GM21786 (cell line): Measurements from ENCODE around the gene GNB3.
A peak's percentile ranks its signal among the peaks of the same experiment; 100 is the strongest.
"Not testable (repeated sequence)": the region's sequence is repeated elsewhere in the genome, so short reads cannot be mapped to it uniquely, and the experiment has no call there.

Experiments
- ATAC-seq: cut with Tn5 transposase; IDR thresholded peaks from one replicate; pipeline ENCODE4 v1.9.1; 2021; ENCODE audit not compliant: unreplicated experiment

GNB3 gene

DNA sequence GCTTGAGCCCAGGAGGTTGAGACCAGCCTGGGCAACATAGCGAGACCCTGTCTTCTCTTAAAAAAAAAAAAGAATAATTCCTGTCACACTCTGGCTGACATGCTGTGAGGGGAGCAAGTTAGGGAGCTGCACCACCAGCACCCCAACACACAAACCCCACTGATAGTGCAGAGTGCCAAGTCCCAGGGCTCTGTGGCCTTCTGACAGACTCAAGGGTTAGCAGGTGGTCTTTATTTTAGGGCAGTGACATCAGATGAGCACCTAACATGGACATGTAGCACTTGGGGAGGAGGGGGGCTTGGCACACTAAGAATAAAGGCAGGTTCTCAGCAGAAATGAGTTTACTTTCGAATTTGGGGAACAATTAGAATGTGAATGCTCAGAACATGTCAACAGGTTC lies 18.1 kb downstream of the GNB3 start:
- no peak for ATAC-seq

- no peak for ATAC-seq
Observed at GRCh38 chr12:6860116-6860515, 19.4 kb downstream of the GNB3 start.

DNA sequence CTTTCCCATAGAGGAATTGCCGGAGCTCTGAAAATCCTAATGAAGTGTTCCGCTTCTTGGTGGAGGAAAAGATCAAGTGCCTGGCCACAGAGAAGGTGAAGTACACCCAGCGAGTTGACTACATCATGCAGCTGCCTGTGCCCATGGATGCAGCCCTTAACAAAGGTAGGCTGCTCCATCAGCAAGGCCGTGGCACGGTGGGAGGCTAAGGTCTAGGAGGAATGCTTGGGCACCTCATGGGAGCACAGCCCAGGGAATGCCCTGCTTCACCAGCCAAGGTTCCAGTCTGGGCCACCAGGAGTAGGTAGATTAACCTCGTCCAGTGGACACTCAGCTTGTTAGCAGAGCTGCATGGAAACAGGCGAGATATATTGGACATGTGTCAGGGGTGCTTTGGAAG lies 20.2 kb downstream of the GNB3 start:
- ATAC-seq: no peak

- no peak for ATAC-seq
Observed at GRCh38 chr12:6861391-6861790, 20.7 kb downstream of the GNB3 start.

GRCh38 chr12:6863033-6863432 lies 22.3 kb downstream of the GNB3 start:
- no peak for ATAC-seq

DNA sequence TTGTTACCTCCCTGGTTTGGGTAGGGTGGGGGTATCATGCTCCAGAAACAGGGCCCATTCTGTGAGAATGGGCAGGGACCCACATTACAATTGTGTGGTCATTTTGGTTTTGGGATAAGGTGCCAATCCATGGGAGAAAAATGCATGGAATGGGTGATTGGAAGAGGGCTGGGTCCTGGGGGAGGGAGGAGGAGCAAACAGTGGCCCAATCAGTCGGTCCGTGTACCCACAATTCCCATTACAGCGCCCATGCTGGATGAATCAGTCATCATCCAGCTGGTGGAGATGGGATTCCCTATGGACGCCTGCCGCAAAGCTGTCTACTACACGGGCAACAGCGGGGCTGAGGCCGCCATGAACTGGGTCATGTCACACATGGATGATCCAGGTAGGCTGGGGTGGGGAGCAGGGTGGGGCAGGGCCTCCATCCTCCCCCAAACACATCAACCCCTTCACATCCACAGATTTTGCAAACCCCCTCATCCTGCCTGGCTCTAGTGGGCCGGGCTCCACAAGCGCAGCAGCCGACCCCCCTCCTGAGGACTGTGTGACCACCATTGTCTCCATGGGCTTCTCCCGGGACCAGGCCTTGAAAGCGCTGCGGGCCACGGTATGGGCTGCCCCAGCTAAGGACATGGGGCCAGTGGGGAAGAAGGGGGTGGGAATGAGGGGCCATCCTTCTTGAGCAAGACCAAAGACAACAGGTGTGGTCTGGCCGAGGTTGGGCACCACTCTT lies 23.0 kb downstream of the GNB3 start:
- no peak for ATAC-seq

DNA sequence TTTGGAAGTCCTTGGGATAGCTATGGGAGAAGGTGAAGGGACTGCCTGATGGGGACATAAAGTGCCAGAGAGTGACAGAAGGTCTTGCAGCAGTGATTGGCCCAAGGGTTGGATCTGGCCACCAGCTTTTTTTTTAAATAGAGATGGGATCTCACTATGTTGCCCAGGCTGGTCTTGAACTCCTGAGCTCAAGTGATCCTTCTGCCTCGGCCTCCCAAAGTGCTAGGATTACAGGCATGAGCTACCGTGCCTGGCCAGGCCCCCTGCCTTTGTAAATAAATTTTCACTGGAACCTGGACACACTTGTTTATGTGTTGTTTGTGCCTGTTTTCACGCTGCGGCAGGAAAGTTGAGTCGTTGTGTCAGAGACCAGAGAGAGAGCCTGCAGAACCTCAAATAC lies 24.6 kb downstream of the GNB3 start:
- ATAC-seq: not testable (repeated sequence)

DNA sequence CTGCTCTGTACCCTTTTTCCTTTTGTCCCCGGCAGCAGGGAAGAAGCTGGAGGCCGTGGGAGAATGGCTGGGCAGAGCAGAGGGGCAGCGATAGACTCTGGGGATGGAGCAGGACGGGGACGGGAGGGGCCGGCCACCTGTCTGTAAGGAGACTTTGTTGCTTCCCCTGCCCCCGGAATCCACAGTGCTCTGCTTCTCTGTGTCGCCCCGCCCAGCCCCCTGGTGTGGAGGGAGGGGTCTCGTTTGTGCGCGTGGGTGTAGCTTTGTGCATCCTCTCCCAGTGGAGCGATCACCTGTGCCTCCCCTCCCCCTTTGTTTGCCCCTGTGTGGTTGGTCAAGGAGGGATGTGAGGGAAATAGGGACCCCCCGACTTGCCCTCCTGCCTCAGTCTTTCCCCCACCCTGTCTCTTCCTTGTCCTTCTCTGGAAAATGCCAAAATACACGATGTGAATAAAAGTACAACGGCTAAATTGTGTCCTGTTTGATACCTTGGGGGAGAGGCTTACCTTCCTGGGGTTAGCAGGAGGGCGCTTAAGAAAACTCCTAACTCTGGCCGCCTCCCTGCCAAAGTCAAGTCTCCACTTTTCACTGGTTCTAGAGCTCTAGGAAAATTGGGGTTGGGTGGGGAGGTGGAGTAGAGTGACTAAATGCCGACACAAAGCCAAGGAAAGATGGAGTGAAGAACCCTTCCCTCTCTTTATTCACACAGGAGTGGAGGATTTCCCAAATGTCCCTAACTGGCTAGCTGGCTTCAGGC lies 25.6 kb downstream of the GNB3 start:
- no peak for ATAC-seq

GRCh38 chr12:6866920-6867412 lies 26.2 kb downstream of the GNB3 start:
- peak; percentile 10 for ATAC-seq

DNA sequence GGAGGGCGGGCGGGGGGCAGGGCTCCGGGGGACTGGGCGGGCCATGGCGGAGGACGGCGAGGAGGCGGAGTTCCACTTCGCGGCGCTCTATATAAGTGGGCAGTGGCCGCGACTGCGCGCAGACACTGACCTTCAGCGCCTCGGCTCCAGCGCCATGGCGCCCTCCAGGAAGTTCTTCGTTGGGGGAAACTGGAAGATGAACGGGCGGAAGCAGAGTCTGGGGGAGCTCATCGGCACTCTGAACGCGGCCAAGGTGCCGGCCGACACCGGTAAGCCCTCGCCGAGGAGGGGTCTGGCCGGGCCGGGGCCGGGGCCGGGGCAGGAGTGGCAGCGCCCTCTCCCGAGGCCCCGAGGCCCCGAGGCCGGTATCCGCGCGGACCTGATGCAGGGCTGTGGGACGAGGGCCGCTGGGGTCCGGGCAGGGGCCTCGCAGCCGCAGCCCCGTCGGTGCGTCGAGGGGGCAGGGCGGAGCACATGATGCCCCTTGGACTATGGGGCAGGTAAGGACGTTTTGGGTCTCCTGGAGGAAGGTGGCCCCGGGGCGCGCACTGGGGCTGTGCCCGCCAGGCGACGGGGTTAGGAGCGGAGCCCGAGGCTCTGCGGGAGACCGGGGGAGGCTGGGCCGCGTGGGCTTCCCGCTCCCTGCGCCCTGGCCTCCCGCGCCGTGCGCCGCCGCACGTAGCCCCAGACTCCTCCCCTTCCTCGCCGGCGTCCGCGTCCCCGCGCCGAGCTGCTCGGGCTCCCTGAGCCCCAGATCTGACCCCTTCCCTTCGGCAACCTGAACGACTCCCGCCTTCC lies 26.9 kb downstream of the GNB3 start, which contains the start of gene TPI1:
Gene TPI1 (plus strand): TSS at position 119 of the 798 bp plus-strand sequence. CDS start 36 bp downstream, at position 155.
- peak; percentile 56 for ATAC-seq

DNA sequence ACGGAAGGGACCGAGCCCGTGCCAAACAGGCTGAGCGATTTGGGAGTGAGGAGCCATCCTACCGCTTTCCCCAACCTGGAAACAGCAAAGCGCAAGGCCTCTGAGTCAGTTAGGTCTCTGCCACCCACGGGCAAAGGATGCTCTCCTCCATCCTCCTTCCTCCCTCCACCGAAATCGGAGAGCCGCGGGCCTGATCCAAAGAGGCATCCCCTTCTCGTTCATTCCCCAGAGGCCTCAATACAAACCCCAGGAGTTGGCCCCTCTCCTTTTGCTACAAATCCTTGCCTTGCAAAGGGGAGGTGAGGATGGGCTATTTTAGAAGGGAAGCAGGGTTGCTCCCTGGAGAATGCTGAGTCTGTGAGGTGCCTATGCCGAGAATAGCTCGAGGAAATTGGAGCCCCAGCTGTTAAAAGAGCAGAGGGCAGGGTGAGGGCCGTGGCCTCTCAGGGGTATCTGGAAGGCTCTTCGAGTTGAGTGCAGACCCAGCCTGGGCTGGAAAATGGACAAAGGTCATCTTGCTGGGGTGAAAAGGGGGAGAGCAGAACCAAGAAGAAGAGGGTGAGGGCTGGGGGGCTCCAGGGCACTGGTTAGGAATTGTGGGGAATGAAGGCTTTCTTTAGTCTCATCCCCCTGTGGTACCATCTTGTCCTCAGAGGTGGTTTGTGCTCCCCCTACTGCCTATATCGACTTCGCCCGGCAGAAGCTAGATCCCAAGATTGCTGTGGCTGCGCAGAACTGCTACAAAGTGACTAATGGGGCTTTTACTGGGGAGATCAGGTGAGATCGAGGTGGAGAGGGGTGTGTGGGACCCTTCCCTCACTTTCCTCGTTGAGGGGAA lies 27.7 kb downstream of the GNB3 start:
- ATAC-seq: no peak

DNA sequence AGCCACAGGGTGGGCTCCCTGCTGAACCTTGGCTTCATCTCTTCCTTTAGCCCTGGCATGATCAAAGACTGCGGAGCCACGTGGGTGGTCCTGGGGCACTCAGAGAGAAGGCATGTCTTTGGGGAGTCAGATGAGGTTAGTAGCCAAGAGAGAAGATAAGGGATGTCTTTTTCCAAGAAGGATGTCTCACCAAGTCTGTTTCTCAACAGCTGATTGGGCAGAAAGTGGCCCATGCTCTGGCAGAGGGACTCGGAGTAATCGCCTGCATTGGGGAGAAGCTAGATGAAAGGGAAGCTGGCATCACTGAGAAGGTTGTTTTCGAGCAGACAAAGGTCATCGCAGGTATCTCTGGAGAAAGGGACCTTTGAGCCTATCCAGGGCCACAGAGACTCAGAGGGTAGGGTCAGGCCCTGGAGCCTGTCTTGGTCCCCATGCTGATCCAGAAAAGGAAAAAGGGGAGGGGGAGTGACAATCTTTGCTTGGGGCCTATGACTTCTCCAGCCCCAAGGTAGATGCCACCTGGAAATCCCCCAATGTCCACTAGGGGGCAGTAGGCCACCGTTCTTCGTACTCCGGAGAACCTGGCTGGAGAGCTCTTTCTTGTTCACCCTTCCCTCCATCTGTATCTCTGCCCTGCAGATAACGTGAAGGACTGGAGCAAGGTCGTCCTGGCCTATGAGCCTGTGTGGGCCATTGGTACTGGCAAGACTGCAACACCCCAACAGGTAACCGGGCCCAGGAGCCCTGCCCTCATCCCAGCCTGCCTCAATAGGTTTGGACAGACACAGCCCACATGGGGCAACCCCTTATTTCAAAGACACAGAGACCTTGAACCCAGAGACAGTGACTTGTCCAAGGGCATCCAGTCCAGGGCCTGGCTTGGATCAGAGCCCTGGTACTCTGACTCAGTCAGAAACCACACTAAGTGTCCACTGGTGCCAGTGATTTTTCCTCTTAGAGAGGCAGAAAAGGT lies 28.6 kb downstream of the GNB3 start:
- ATAC-seq: no peak

GRCh38 chr12:6870304-6870703 lies 29.6 kb downstream of the GNB3 start:
- ATAC-seq: not testable (repeated sequence)

DNA sequence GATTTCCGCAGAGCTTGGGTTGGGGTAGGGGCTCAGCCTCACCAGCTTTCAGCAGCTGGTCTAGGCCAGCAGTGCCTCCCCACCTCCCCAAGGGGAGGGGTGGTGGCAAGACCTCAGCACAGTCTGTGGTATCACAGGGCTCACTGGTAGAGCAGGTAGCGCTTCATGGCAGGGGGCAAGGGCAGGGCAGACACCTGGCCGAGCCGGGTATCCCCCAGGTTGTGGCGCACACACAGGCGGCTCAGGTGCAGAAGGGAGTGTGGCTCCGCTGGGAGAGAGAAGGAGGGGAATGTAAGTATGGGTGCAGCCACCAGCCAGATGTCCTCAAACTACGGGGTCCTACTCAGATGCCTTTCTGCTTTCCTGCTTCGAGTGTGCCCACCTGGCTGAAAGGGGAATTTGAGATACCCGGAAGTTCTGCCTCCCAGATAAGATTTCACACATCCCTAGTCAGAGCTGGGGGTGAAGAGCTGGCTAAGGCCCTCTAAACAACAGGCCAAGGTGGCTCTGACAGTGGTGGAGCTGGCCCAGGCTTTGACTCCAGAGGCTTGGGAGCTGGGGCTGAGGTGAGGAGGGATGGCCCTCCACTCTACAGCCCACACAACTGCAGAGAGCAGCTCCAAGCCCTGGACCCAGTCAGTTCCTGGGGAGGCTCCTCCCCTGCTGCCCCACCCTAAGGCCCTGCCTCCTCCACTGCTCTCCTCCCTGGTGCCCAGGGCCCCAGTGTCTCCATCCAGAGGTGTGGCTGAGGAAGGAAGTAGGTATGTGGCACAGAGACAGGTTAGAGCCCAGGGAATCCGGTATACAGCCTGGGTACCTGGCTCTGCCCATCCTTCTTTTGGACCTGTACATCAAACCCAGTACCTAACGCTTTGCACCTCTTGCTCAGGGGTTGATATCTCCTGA lies 30.6 kb downstream of the GNB3 start:
- no peak for ATAC-seq

- ATAC-seq: no peak
Observed at GRCh38 chr12:6872073-6873048, 31.6 kb downstream of the GNB3 start.

- peak; percentile 61 for ATAC-seq
Observed at GRCh38 chr12:6873094-6874014, 32.6 kb downstream of the GNB3 start, which contains the start of gene SPSB2. Gene SPSB2 (minus strand): TSS chr12:6873303. CDS start chr12:6872901, 402 bp downstream.
